ENCODE data around the gene TRHDE.

- TF ChIP-seq POLR2A (IDR thresholded peaks at IDR 0.05), result no peak
- TF ChIP-seq CTCF (IDR thresholded peaks at IDR 0.05), result no peak
- no peak for TF ChIP-seq EP300 (IDR thresholded peaks at IDR 0.05)
Measured at GRCh38 chr12:72453550-72453949, 181.4 kb downstream of the TRHDE start.

All from sigmoid colon (tissue), 4 donors.